ENCODE data around the gene TRPM1. TPM values are rescaled to one million over a fixed set of nuclear protein-coding genes. Genes with fewer than 3 reads are reported as not detected.

TRPM1 gene
- total RNA-seq, 1 donor from 2014 or later = not detected

DNA sequence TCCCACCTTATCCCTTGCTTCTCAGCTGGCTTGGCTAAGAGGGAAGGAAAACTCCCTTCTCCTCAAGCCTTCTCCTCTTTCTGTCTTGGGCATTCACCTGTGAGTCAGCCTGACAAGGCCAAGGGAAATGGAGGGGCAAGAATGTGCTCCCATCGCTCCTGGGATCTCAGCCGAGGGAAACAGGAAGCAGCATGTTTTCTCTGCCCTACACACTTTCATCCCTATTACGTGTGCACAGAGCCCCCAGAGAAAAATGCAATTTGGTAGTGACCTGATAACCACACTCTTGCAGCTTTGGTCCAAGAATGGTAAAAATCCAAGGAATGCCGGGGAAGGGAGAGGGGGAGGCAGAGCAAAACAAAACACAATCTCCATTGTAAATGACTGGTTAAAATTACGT lies 77.2 kb downstream of the TRPM1 start:
- Mint-ChIP-seq H3K4me1 (peaks cover 26% of the 10 kb centered on the region), H3K9me3 (no peaks in the 10 kb centered on the region), H3K36me3 (no peaks in the 10 kb centered on the region), H3K4me3 (no peak overlapping the region), H3K27me3 (ENCODE audit: low read depth) (no peaks in the 10 kb centered on the region), H3K27ac (peak overlapping the region; percentile 93)
- TF ChIP-seq, protein P1, sequence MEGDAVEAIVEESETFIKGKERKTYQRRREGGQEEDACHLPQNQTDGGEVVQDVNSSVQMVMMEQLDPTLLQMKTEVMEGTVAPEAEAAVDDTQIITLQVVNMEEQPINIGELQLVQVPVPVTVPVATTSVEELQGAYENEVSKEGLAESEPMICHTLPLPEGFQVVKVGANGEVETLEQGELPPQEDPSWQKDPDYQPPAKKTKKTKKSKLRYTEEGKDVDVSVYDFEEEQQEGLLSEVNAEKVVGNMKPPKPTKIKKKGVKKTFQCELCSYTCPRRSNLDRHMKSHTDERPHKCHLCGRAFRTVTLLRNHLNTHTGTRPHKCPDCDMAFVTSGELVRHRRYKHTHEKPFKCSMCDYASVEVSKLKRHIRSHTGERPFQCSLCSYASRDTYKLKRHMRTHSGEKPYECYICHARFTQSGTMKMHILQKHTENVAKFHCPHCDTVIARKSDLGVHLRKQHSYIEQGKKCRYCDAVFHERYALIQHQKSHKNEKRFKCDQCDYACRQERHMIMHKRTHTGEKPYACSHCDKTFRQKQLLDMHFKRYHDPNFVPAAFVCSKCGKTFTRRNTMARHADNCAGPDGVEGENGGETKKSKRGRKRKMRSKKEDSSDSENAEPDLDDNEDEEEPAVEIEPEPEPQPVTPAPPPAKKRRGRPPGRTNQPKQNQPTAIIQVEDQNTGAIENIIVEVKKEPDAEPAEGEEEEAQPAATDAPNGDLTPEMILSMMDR (IDR thresholded peaks at IDR 0.05; ENCODE audit: unreplicated experiment) = no peak
- peak in 1 of 2 experiments; percentile 44 for DNase-seq (ENCODE audit: low spot score in 2 of 2, unreplicated experiment in 2 of 2)

DNA sequence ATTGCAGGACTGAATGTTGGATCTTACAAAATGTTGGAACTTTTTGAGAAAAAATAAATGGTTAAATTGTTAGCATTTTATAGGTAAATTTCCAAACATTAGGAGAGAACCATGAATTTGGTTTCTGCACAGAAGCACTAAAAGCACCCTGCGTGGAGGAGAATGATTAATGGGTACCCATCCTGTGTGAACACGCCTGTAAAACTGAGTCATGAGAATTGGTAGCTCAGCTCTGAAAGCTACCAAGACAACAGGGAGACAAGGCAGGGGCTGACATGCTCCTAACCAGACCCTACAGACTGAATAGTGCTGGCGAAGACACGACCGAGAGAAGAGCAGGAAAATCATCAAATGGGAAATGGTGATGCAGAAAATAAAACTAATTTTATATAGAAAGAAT lies 77.7 kb downstream of the TRPM1 start:
- Mint-ChIP-seq H3K4me1 (peaks cover 26% of the 10 kb centered on the region), H3K4me3 (no peak overlapping the region), H3K36me3 (no peaks in the 10 kb centered on the region), H3K27me3 (ENCODE audit: low read depth) (no peaks in the 10 kb centered on the region), H3K9me3 (no peaks in the 10 kb centered on the region), H3K27ac (peak overlapping the region; percentile 93)
- TF ChIP-seq, protein P1 (IDR thresholded peaks at IDR 0.05; ENCODE audit: unreplicated experiment) = no peak
- DNase-seq (ENCODE audit: low spot score in 2 of 2, unreplicated experiment in 2 of 2) = no peak

DNA sequence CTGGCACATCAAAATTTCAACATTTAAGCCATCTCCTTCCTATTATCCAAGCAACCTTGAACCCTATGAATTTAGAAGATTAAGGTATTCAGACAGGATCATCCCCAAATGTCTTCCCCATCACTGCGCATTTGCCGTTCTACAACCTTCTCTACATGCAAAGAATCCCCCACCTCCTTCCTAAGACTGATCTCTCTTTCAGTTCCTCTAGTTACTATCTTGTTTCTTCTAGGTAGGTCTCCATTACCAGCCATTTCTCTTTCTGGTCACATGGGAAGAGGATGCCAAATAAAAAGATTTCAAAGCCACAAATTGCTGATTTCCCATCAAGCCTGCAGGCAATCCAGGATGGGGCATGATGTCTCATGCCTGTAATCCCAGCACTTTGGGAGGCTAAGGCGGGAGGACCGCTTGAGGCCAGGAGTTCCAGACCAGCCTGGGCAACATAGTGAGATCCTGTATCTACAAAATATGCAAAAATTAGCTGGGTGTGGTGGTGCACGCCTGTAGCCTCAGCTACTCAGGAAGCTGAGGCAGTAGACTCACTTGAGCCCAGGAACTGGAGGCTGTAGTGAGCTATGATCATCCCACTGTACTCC lies 80.4 kb downstream of the TRPM1 start:
- H3K27ac Mint-ChIP-seq = no peak overlapping the region
- DNase-seq (ENCODE audit: low spot score in 2 of 2, unreplicated experiment in 2 of 2) = no peak
- TF ChIP-seq, protein P1 (IDR thresholded peaks at IDR 0.05; ENCODE audit: unreplicated experiment) = no peak
- no peak overlapping the region for H3K4me3 Mint-ChIP-seq
- H3K36me3 Mint-ChIP-seq = no peaks in the 10 kb centered on the region
- H3K4me1 Mint-ChIP-seq = peaks cover 31% of the 10 kb centered on the region
- H3K27me3 Mint-ChIP-seq (ENCODE audit: low read depth) = no peaks in the 10 kb centered on the region
- no peaks in the 10 kb centered on the region for H3K9me3 Mint-ChIP-seq

DNA sequence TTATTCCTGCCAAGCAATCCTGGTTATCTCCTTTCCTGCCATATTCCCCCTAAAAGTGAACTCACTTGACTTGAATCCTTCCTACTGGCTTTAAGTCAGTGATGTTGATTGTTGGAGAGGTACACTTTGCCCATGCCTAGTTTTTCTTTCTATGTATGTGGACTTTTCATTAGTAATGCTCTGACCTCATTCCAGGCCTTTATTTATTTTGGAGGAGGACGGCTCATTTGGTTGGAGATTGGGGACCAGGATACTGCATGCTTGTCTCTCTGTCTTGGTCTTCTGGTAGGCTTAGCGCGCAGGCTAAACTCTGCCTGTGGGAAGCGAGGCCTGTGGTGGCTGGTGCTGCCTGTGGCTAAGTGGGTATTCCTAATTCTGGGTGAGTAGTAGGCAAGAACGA lies 81.0 kb downstream of the TRPM1 start:
- no peaks in the 10 kb centered on the region for H3K36me3 Mint-ChIP-seq
- H3K27me3 Mint-ChIP-seq (ENCODE audit: low read depth) = no peaks in the 10 kb centered on the region
- no peak for DNase-seq (ENCODE audit: low spot score in 2 of 2, unreplicated experiment in 2 of 2)
- H3K4me3 Mint-ChIP-seq = no peak overlapping the region
- H3K9me3 Mint-ChIP-seq = peaks cover 3% of the 10 kb centered on the region
- peaks cover 31% of the 10 kb centered on the region for H3K4me1 Mint-ChIP-seq
- TF ChIP-seq, protein P1 (IDR thresholded peaks at IDR 0.05; ENCODE audit: unreplicated experiment) = no peak
- no peak overlapping the region for H3K27ac Mint-ChIP-seq

DNA sequence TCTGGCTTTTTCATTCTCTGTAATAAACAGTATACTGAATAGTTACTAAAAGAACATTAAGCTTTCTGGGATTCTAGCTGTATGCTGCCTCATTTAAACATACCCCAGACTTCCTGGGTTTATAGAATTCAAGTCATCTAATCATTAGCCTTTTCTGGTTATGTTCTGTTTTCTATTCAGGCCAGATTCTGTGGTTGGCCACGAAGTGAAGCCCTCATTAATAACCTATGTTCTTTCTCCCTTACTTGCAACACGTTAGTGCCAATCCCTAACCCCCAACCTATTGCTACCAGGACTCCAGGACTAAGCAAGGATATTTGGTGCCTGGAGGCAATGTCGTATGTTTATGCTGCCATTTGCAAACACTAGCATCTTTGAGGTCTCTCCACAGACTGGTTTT lies 81.5 kb downstream of the TRPM1 start:
- Mint-ChIP-seq H3K36me3 (peaks cover 2% of the 10 kb centered on the region), H3K9me3 (peaks cover 6% of the 10 kb centered on the region), H3K4me3 (no peak overlapping the region), H3K27me3 (ENCODE audit: low read depth) (no peaks in the 10 kb centered on the region), H3K4me1 (peaks cover 27% of the 10 kb centered on the region), H3K27ac (no peak overlapping the region)
- TF ChIP-seq, protein P1 (IDR thresholded peaks at IDR 0.05; ENCODE audit: unreplicated experiment) = no peak
- DNase-seq (ENCODE audit: low spot score in 2 of 2, unreplicated experiment in 2 of 2) = no peak

DNA sequence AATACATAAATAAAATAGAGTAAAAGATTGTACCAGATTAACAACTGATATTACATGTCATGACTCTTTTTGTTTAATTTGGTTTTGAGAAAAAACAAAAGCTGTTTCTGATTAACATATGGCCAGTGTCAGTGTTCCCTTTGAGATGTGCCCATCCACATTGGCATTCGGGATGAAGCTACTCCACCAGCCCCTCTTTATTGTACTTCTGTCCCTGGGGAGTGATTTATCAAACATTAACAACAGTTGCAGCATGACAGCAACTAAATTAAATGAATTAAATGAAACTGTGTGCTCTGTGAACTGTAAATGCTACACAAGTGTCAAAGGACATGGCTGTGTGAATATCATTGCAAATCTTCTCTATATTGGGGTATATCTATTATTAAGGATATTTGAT lies 84.2 kb downstream of the TRPM1 start:
- Mint-ChIP-seq H3K4me3 (no peak overlapping the region), H3K27me3 (ENCODE audit: low read depth) (no peaks in the 10 kb centered on the region), H3K27ac (no peak overlapping the region), H3K9me3 (peaks cover 27% of the 10 kb centered on the region), H3K4me1 (peaks cover 5% of the 10 kb centered on the region), H3K36me3 (peaks cover 6% of the 10 kb centered on the region)
- DNase-seq (ENCODE audit: low spot score in 2 of 2, unreplicated experiment in 2 of 2) = no peak
- TF ChIP-seq, protein P1 (IDR thresholded peaks at IDR 0.05; ENCODE audit: unreplicated experiment) = no peak
